Endometrium (tissue), 2 donors: Measurements from ENCODE around the gene NEGR1.

Source experiments
- FAIRE-seq: peaks from 2 replicates; lab custom pipeline; 2012; peaks lifted over from hg19 to GRCh38; lab: Jason Lieb, UNC
- donor health status: control.
- donor health status: control.

NEGR1 gene

GRCh38 chr1:71625004-71625403 lies 657.3 kb downstream of the NEGR1 start:
- no peak for FAIRE-seq

GRCh38 chr1:71623888-71624287 lies 658.5 kb downstream of the NEGR1 start:
- FAIRE-seq = no peak

GRCh38 chr1:71621785-71622184 lies 660.6 kb downstream of the NEGR1 start:
- no peak for FAIRE-seq

GRCh38 chr1:71618766-71619530 lies 663.4 kb downstream of the NEGR1 start:
- FAIRE-seq = no peak

- no peak for FAIRE-seq
Observed at GRCh38 chr1:71618191-71618590, 664.1 kb downstream of the NEGR1 start.

- no peak for FAIRE-seq
Observed at GRCh38 chr1:71610476-71610875, 671.9 kb downstream of the NEGR1 start.

- no peak for FAIRE-seq
Observed at GRCh38 chr1:71603044-71603776, 679.1 kb downstream of the NEGR1 start.

- FAIRE-seq = no peak
Observed at GRCh38 chr1:71600023-71600422, 682.3 kb downstream of the NEGR1 start.

- FAIRE-seq = no peak
Observed at GRCh38 chr1:71599306-71599705, 683.0 kb downstream of the NEGR1 start.

- no peak for FAIRE-seq
Observed at GRCh38 chr1:71593523-71593922, 688.8 kb downstream of the NEGR1 start.

- FAIRE-seq = no peak
Observed at GRCh38 chr1:71592646-71593274, 689.6 kb downstream of the NEGR1 start.

- no peak for FAIRE-seq
Observed at GRCh38 chr1:71589005-71589404, 693.3 kb downstream of the NEGR1 start.

- FAIRE-seq = no peak
Observed at GRCh38 chr1:71587961-71588360, 694.4 kb downstream of the NEGR1 start.

- no peak for FAIRE-seq
Observed at GRCh38 chr1:71586030-71586429, 696.3 kb downstream of the NEGR1 start.

- no peak for FAIRE-seq
Observed at GRCh38 chr1:71583756-71584155, 698.6 kb downstream of the NEGR1 start.

- no peak for FAIRE-seq
Observed at GRCh38 chr1:71582673-71583072, 699.7 kb downstream of the NEGR1 start.

GRCh38 chr1:71577451-71578131 lies 704.7 kb downstream of the NEGR1 start:
- no peak for FAIRE-seq

GRCh38 chr1:71572038-71572437 lies 710.3 kb downstream of the NEGR1 start:
- no peak for FAIRE-seq

- FAIRE-seq = no peak
Observed at GRCh38 chr1:71566413-71566812, 715.9 kb downstream of the NEGR1 start.

- no peak for FAIRE-seq
Observed at GRCh38 chr1:71565831-71566230, 716.5 kb downstream of the NEGR1 start.

GRCh38 chr1:71565262-71565661 lies 717.1 kb downstream of the NEGR1 start:
- no peak for FAIRE-seq

GRCh38 chr1:71562298-71562697 lies 720.0 kb downstream of the NEGR1 start:
- no peak for FAIRE-seq

- FAIRE-seq = no peak
Observed at GRCh38 chr1:71561729-71562128, 720.6 kb downstream of the NEGR1 start.
